Astrocyte of the cerebellum (primary cell): ENCODE results near the gene DEPDC1.

Experiments used
- DNase-seq: peaks from one replicate; pipeline ENCODE4 v3.0.0-alpha.2; 2011; ENCODE audit warnings: low read depth
- H3K4me3 ChIP-seq: 2 replicates; pipeline ENCODE4 v1.5.1; 2011; ENCODE audit warnings: mild to moderate bottlenecking, low read depth, low read length, moderate library complexity
- in situ Hi-C: cut with HindIII; loops from 2 replicates; pipeline ENCODE4 v1.10.0; 2017; ENCODE audit warnings: low sequenced_read_pairs
- TF ChIP-seq, protein P1 (sequence below): IDR thresholded peaks from 2 replicates; pipeline ENCODE4 v1.5.1; 2012; ENCODE audit warnings: low read length, low read depth, moderate library complexity, mild to moderate bottlenecking; ENCODE audit errors: missing control alignments

DEPDC1 gene

DNA sequence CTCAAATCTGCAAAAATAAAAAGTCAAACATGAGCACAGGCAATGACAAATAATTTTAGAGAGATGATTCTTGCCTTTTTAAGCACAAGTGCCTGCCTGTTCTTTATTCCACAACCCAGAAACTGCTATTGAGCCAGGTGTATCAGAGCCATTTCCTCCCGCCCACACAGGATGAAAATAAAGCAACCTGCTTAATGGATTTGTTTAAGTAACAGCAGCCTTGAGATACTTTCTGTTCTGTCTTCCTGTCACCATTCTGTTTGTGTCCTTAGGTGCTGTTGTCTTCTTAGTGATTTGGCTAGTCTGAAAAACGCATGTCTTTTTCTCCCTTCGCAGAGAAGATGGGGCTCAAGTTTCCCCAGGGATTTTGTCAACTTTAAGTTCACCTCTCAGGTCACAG, 58.6 kb downstream of the DEPDC1 start:
- in situ Hi-C loops, result no loop called here
- DNase-seq, result no peak
- TF ChIP-seq, protein P1, sequence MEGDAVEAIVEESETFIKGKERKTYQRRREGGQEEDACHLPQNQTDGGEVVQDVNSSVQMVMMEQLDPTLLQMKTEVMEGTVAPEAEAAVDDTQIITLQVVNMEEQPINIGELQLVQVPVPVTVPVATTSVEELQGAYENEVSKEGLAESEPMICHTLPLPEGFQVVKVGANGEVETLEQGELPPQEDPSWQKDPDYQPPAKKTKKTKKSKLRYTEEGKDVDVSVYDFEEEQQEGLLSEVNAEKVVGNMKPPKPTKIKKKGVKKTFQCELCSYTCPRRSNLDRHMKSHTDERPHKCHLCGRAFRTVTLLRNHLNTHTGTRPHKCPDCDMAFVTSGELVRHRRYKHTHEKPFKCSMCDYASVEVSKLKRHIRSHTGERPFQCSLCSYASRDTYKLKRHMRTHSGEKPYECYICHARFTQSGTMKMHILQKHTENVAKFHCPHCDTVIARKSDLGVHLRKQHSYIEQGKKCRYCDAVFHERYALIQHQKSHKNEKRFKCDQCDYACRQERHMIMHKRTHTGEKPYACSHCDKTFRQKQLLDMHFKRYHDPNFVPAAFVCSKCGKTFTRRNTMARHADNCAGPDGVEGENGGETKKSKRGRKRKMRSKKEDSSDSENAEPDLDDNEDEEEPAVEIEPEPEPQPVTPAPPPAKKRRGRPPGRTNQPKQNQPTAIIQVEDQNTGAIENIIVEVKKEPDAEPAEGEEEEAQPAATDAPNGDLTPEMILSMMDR, result no peak
- no peak overlapping the region for H3K4me3 ChIP-seq

DNA sequence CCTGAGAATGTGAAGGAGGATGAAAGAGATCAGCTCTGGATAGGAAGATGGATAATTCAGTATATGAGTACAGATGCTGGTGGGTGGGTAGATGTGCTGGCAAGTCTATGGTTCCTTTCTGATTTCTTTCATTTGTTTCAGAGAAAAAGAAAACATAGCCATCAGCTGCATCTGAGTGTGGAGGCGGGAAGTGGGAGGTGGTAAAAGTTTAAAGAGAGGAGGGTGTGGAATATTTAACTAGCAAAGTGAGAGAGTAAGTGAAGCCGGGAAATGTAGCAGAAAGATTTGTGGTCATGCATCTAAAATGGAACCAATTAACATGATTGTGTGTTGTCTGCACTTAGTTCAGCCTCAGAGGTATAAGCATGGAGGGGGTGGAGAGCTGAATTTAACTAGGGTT, 63.5 kb downstream of the DEPDC1 start:
- no peak overlapping the region for H3K4me3 ChIP-seq
- in situ Hi-C loops, result no loop called here
- TF ChIP-seq, protein P1, result no peak
- DNase-seq, result no peak

GRCh38 chr1:68431076-68431475, 65.8 kb downstream of the DEPDC1 start:
- DNase-seq, result no peak
- TF ChIP-seq, protein P1, result no peak
- in situ Hi-C loops, result no loop called here
- H3K4me3 ChIP-seq, result no peak overlapping the region

- in situ Hi-C loops, result no loop called here
- no peak overlapping the region for H3K4me3 ChIP-seq
- TF ChIP-seq, protein P1, result no peak
- DNase-seq, result no peak
These were observed 67.6 kb downstream of the DEPDC1 start for GRCh38 chr1:68429233-68429808.

DNA sequence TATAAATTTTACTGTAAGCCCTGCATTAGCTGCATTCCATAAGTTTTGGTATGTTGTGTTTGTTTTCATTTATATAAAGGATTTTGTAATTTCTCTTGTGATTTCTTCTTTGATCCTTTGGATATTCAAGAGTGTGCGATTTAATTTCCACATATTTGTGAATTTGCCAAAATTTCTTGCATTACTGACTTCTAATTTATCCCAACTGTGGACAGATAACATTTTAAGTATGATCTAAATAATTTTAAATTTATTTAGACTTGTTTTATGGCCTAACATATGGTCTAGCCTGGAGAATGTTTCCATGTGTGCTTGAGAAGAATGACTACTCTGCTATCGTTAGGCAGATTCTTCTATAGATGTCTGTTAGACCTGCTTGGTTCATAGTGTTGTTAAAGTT, 70.3 kb downstream of the DEPDC1 start:
- in situ Hi-C loops, result no loop called here
- TF ChIP-seq, protein P1, result no peak
- no peak for DNase-seq
- H3K4me3 ChIP-seq, result no peak overlapping the region
